Thymus (tissue), 11 donors: ENCODE data around the gene RBMS2. TPM values are rescaled to one million over a fixed set of nuclear protein-coding genes. Genes with fewer than 3 reads are reported as not detected.
A peak's percentile ranks its signal among the peaks of the same experiment; 100 is the strongest.

Source experiments
- DNase-seq, 9 donors: peaks; one replicate each; pipeline ENCODE4 v3.0.0-alpha.2; 2013; ENCODE audit warnings: low spot score in 9 of 9, low read depth in 6 of 9, missing footprints in 1 of 9
- H3K27ac ChIP-seq, 2 donors: one replicate each; pipeline ENCODE4 v1.5.1; 2013; ENCODE audit warnings: control low read depth in 1 of 2, low read depth in 1 of 2, low read length in 1 of 2, mild to moderate bottlenecking in 1 of 2, moderate library complexity in 1 of 2
- H3K27me3 ChIP-seq, 2 donors: one replicate each; pipeline ENCODE4 v1.5.1; 2013; ENCODE audit warnings: low read length in 1 of 2; ENCODE audit not compliant: control insufficient read depth in 2 of 2, insufficient read depth in 1 of 2
- H3K36me3 ChIP-seq, 2 donors: one replicate each; pipeline ENCODE4 v1.5.1; 2013; ENCODE audit warnings: low read length in 1 of 2, mild to moderate bottlenecking in 1 of 2, moderate library complexity in 1 of 2; ENCODE audit not compliant: control insufficient read depth in 2 of 2, insufficient read depth in 2 of 2
- H3K4me1 ChIP-seq, 2 donors: one replicate each; pipeline ENCODE4 v1.5.1; 2013; ENCODE audit warnings: low read length in 2 of 2; ENCODE audit not compliant: control insufficient read depth in 2 of 2, insufficient read depth in 2 of 2
- H3K4me3 ChIP-seq, 2 donors: one replicate each; pipeline ENCODE4 v1.5.1; 2013; ENCODE audit warnings: low read length in 2 of 2, control low read depth in 1 of 2, mild to moderate bottlenecking in 1 of 2
- H3K9me3 ChIP-seq, 2 donors: one replicate each; pipeline ENCODE4 v1.5.1; 2013; ENCODE audit warnings: low read length in 1 of 2, mild to moderate bottlenecking in 1 of 2; ENCODE audit not compliant: control insufficient read depth in 2 of 2, insufficient read depth in 1 of 2
- WGBS: extraction: QIAGEN DNeasy Blood & Tissue Kit; methylation state at CpG from one replicate; pipeline ENCODE4 v1.1.7; 2013; 5-methylcytosine and 5-hydroxymethylcytosine counted together
- polyA plus RNA-seq: library from polyadenylated mRNA; stranded (reverse); fragments of 200-250 nt; gene quantifications from one replicate; pipeline ENCODE4 v1.2.3, GENCODE V29; 2013
- total RNA-seq: library from RNA; stranded (reverse); fragments of 120-200 nt; gene quantifications from one replicate; pipeline ENCODE4 v1.2.4, GENCODE V29; 2013
- donor health status: healthy.

Gene RBMS2
- total and polyA plus RNA-seq, 2 donors, result 3.2 to 4.9 TPM

DNA sequence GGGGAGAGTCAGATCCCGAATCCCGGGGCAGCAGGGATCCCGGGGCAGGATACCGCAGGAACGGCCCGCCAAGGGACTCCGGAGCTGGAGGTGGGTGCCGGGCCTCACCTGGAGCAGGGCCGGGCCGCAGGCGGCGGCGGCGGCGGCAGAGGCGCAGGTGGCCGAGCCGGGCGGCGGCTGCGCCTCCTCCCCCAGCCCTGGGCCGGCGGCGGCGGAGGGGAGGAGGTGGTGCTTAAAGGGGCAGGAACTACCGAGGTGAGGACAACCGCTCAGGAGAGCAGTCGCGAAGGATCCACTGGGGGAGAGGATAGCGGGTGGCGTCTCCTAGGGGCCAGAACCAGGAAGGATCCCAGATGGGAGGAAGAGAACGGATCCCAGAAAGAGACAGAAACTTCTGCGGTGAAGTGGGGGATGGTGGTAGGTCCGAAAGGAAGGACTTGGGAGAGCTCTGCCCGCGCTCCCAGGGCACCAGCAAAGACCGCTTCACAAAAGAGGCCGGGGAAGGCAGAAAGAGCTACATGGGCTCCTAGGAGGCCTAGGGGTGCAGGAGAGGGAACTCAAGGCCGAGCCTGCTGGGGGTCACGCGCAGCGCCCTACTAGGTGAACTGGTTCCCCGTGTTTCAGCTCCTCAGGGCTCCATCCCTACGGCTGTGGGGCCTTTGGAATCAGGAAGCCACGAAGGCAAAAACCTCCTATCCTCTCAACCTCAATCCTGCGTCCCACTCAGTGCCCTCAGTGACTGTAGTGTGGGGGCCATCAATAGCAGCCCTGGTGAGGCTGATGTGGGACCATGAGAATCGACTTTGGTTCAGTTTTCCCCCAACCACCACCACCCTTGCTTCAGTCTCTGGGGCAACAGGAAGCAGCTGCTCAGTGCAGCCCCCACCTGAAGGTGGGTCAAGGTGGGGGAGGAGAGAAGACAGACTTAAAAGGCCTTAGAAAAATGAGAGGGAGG lies 113.5 kb downstream of the RBMS2 start:
- H3K27ac ChIP-seq, result peak overlapping the region; percentile 98 to 99
- peak in 7 of 9 donors; percentile 59 to 87 (median 67) for DNase-seq
- H3K9me3 ChIP-seq, result no peaks in the 10 kb centered on the region
- H3K36me3 ChIP-seq, result peaks cover 31 to 38% of the 10 kb centered on the region in 2 donors
- H3K27me3 ChIP-seq, result no peaks in the 10 kb centered on the region
- peaks cover 34 to 66% of the 10 kb centered on the region in 2 donors for H3K4me1 ChIP-seq
- under 1% methylated on average over 47 of the region's 47 CpGs for WGBS
- H3K4me3 ChIP-seq, result peak overlapping the region; percentile 82 to 90

- H3K27ac ChIP-seq, result peak overlapping the region; percentile 98 to 99
- peaks cover 33 to 40% of the 10 kb centered on the region in 2 donors for H3K36me3 ChIP-seq
- H3K4me1 ChIP-seq, result peaks cover 26 to 57% of the 10 kb centered on the region in 2 donors
- H3K27me3 ChIP-seq, result no peaks in the 10 kb centered on the region
- H3K9me3 ChIP-seq, result no peaks in the 10 kb centered on the region
- H3K4me3 ChIP-seq, result peak overlapping the region; percentile 82 to 90
- peak; percentile 85 to 95 (median 88) for DNase-seq
- WGBS, result under 1% methylated on average over 20 of the region's 20 CpGs
Observed at GRCh38 chr12:56635806-56636674, 114.4 kb downstream of the RBMS2 start.

DNA sequence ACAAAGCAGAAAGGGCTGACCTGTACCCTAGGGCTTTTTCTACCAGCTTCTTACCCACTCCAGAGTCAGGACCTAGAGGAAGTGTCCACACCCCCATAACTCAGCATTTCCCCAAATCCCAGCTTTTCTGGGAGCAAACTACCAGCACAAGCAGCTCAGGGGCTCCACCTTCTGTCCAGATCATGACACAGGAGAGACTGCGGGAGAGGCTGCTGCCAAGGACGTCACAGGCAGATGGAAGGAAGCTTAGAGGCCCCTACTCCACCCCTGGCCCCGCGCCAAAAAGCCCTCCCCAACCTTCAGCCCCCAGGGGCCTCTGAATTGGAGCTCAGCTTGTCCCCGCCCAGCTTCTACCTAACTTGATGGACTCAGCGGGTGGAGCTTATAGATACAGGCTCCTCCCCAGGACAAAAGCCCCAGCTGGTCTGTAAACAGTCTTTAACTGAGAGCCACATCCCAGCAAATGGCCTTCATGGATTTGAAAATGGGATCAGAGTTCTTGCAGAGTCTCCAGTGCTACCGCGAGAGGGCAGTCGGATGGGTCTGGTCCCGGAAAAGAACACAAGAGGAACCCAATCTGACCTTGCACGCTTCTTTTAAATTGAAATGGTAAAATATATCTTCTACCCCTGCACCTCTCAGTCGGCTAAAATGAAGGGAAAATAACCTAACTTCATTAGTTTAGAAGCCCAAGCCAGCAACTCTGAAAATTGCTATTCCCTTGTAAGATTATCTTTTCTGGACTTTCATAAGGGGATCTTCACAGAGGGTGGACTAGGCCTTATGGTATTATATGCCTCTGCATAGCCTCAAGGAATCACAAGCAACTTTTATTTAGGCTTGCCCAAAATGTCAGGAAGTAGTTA lies 115.3 kb downstream of the RBMS2 start:
- Histone ChIP-seq H3K27me3 (no peaks in the 10 kb centered on the region), H3K4me3 (peak overlapping the region; percentile 82 to 90), H3K27ac (peak overlapping the region; percentile 98 to 99), H3K4me1 (peaks cover 20 to 49% of the 10 kb centered on the region in 2 donors), H3K9me3 (no peaks in the 10 kb centered on the region), H3K36me3 (peaks cover 40 to 49% of the 10 kb centered on the region in 2 donors)
- 12% methylated on average over 12 of the region's 12 CpGs for WGBS
- DNase-seq, result peak; percentile 94 to 99 (median 97)

DNA sequence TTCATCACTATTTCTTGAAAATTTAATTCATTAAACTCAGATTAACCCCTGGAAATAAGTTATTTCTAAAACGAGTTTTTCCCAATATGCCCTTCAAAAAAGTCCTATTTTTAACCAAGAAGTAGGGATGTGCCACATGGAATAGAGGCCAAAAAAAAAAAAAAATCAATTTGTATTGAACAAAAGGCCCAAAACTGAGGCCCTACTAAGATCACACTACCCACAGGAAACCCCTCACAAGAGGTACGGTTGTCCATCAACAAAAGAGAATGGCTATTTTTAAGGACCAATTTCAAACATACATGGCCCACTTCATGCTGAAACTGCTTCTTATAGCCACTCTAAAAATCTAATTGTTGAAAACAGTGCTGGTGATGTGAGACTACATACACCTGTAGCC lies 116.0 kb downstream of the RBMS2 start:
- Histone ChIP-seq H3K4me3 (no peak overlapping the region), H3K27me3 (no peaks in the 10 kb centered on the region), H3K4me1 (peaks cover 13 to 42% of the 10 kb centered on the region in 2 donors), H3K36me3 (peaks cover 47 to 56% of the 10 kb centered on the region in 2 donors), H3K27ac (peak overlapping the region in 1 of 2 donors; percentile 99), H3K9me3 (no peaks in the 10 kb centered on the region)
- 87% methylated on average over 2 of the region's 2 CpGs for WGBS
- no peak for DNase-seq

GRCh38 chr12:56641219-56641618 lies 119.6 kb downstream of the RBMS2 start:
- DNase-seq, result no peak
- H3K4me1 ChIP-seq, result peaks cover 14 to 26% of the 10 kb centered on the region in 2 donors
- 98% methylated on average over 6 of the region's 6 CpGs for WGBS
- no peaks in the 10 kb centered on the region for H3K27me3 ChIP-seq
- H3K4me3 ChIP-seq, result no peak overlapping the region
- H3K9me3 ChIP-seq, result no peaks in the 10 kb centered on the region
- H3K36me3 ChIP-seq, result peaks cover 58 to 80% of the 10 kb centered on the region in 2 donors
- no peak overlapping the region for H3K27ac ChIP-seq

GRCh38 chr12:56644654-56645053 lies 123.0 kb downstream of the RBMS2 start:
- peak in 1 of 9 donors; percentile 13 for DNase-seq
- H3K4me1 ChIP-seq, result peaks cover 13 to 20% of the 10 kb centered on the region in 2 donors

GRCh38 chr12:56645201-56645716 lies 123.6 kb downstream of the RBMS2 start:
- Histone ChIP-seq H3K9me3 (peaks cover 0 to 1% of the 10 kb centered on the region in 2 donors), H3K4me3 (peak overlapping the region; percentile 93 to 95), H3K27ac (peak overlapping the region; percentile 91 to 95), H3K36me3 (peaks cover 30 to 47% of the 10 kb centered on the region in 2 donors), H3K4me1 (peaks cover 13 to 20% of the 10 kb centered on the region in 2 donors), H3K27me3 (no peaks in the 10 kb centered on the region)
- DNase-seq, result no peak
- under 1% methylated on average over 29 of the region's 29 CpGs for WGBS

More at GRCh38 chr12:56644654-56645053, 123.0 kb downstream of the RBMS2 start:
- peak overlapping the region in 1 of 2 donors; percentile 91 for H3K27ac ChIP-seq
- no peaks in the 10 kb centered on the region for H3K27me3 ChIP-seq
- peak overlapping the region; percentile 93 to 95 for H3K4me3 ChIP-seq
- no peaks in the 10 kb centered on the region for H3K9me3 ChIP-seq
- WGBS, result 63% methylated on average over 4 of the region's 4 CpGs
- H3K36me3 ChIP-seq, result peaks cover 35 to 53% of the 10 kb centered on the region in 2 donors
